Measurements from ENCODE around the gene ABCD1.
"Not testable (repeated sequence)": the region's sequence is repeated elsewhere in the genome, so short reads cannot be mapped to it uniquely, and the experiment has no call there.

The ABCD1 gene

DNA sequence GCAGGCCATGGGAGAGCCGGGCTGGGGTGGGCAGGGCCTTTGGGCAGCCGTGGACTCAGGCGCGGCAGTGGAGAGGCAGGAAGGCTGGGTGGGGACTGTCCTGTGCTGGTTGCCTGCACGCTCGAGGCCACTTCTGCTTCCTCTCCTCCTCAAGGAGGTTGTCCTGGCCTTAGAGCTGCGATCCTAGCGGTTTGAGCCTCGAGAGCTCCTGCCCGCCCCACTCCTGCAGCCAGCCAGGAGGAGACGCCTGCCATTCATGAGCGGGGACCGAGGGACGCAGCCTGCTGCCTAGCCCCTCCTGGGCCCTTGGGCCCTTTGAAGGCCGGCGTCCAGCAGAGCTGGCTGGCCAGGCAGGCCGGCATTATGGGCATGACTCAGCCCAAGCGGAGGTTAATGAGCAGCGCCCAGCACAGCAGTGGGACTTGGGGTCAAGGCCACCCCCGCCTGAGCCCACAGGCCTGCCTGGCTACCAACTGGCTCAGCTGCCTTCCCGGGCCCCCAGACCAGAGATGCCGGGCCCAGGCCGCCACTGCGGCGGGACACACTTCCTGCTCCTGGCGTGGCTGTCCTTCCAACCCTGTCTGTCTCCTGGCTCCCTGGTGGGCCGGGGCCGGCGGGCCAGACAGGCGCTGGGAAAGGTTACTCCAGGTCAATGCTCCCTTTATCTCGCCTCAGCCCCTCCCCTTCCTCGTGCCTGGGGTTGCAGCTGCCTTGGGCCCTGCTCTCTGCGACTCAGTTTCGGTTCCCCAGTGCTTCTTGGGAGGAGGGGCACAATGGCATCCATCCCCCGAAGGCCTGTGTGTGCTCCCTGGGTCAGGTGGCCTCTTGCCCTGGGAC lies 1.8 kb downstream of the ABCD1 start:
- DNase-seq (ENCODE audit: insufficient read length, low spot score), result peak; percentile 70
- TF ChIP-seq SPI1 (IDR thresholded peaks at IDR 0.05; ENCODE audit: low read depth, low read length), result peak; percentile 93
- no peak for TF ChIP-seq POU2F2 (IDR thresholded peaks at IDR 0.05; ENCODE audit: low read depth, low read length)
- no peak for TF ChIP-seq TAF1 (IDR thresholded peaks at IDR 0.05; ENCODE audit: low read depth, low read length)
- FAIRE-seq, result peak; percentile 99

DNA sequence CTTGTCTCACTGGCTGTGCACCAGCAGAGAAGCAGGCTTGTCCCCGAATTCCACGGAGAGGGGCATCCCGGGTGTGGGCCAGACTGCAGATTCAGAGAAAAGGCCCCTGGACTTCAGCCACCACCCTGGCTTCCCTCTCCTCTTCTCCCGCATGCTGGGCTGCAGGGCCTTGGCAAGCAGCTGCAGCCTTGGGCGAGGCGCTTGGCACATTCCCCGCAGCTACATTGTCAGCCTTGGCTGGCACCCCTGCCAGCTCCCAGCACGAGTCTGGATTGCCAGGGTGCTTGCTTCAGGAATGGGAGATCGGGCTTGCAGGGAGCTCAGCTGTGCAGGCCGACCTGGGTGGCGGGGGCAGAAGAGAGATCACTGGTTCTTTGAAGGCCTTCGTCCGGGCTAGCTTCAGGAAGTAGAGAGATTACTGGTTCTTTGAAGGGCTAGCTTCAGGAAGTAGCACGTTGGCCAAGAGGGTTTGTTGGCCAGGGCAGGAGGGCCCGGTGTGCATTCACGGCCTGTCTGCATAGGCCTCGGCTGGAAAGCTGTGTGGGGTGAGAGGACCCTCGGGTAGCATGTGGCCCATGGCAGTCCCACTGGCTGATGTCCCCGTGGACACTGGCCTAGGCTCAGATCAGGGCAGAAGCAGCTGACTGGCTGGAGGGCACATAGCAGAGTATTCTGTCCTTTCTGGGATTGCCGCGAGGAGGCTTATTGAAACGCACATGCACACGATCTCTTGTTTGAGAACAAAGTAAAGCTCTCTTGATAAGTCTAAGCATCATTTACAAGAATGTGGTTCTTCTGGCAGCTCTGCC lies 2.7 kb downstream of the ABCD1 start:
- TF ChIP-seq POLR2A (IDR thresholded peaks at IDR 0.05; ENCODE audit: low read depth, low read length), result no peak
- TF ChIP-seq POLR2AphosphoS5 (IDR thresholded peaks at IDR 0.05; ENCODE audit: low read depth, low read length), result no peak
- TF ChIP-seq PAX5 (IDR thresholded peaks at IDR 0.05; ENCODE audit: insufficient read depth, low read length, severe bottlenecking), result no peak
- no peak for TF ChIP-seq TAF1 (IDR thresholded peaks at IDR 0.05; ENCODE audit: low read depth, low read length)
- TF ChIP-seq POU2F2 (IDR thresholded peaks at IDR 0.05; ENCODE audit: low read depth, low read length), result no peak
- TF ChIP-seq SPI1 (IDR thresholded peaks at IDR 0.05; ENCODE audit: low read depth, low read length), result no peak
- DNase-seq (ENCODE audit: insufficient read length, low spot score) (no peak), FAIRE-seq (peak; percentile 70)

DNA sequence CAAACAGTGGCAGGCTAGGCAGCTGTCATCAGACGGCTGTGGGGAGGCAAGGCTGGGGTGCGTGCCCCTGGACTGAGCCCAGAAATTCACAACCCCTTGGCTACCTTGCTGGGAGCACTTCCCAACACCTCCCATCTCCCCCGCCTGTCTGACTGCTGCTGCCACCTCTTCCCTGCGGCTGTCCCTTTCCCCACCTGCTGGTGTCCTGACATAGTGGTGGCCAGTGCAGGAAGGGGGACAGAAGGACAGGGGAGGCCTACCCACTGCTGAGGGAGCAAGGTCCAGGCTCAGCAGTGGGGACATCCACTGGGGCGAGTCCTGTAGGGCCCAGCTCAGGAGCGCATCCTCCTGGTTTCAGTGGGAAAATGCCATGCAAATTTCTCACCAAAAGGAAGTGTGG lies 3.4 kb downstream of the ABCD1 start:
- DNase-seq (ENCODE audit: insufficient read length, low spot score) (no peak), FAIRE-seq (no peak)
- no peak for TF ChIP-seq TAF1 (IDR thresholded peaks at IDR 0.05; ENCODE audit: low read depth, low read length)
- TF ChIP-seq POLR2AphosphoS5 (IDR thresholded peaks at IDR 0.05; ENCODE audit: low read depth, low read length), result no peak
- TF ChIP-seq POU2F2 (IDR thresholded peaks at IDR 0.05; ENCODE audit: low read depth, low read length), result no peak
- no peak for TF ChIP-seq POLR2A (IDR thresholded peaks at IDR 0.05; ENCODE audit: low read depth, low read length)
- no peak for TF ChIP-seq PAX5 (IDR thresholded peaks at IDR 0.05; ENCODE audit: insufficient read depth, low read length, severe bottlenecking)
- no peak for TF ChIP-seq SPI1 (IDR thresholded peaks at IDR 0.05; ENCODE audit: low read depth, low read length)

- DNase-seq (ENCODE audit: insufficient read length, low spot score), result no peak
- FAIRE-seq, result no peak
- TF ChIP-seq TAF1 (IDR thresholded peaks at IDR 0.05; ENCODE audit: low read depth, low read length) (no peak), SPI1 (IDR thresholded peaks at IDR 0.05; ENCODE audit: low read depth, low read length) (no peak), PAX5 (IDR thresholded peaks at IDR 0.05; ENCODE audit: insufficient read depth, low read length, severe bottlenecking) (no peak), POLR2AphosphoS5 (IDR thresholded peaks at IDR 0.05; ENCODE audit: low read depth, low read length) (no peak), POLR2A (IDR thresholded peaks at IDR 0.05; ENCODE audit: low read depth, low read length) (no peak), POU2F2 (IDR thresholded peaks at IDR 0.05; ENCODE audit: low read depth, low read length) (no peak)
These were observed 4.4 kb downstream of the ABCD1 start for GRCh38 chrX:153728951-153729631.

DNA sequence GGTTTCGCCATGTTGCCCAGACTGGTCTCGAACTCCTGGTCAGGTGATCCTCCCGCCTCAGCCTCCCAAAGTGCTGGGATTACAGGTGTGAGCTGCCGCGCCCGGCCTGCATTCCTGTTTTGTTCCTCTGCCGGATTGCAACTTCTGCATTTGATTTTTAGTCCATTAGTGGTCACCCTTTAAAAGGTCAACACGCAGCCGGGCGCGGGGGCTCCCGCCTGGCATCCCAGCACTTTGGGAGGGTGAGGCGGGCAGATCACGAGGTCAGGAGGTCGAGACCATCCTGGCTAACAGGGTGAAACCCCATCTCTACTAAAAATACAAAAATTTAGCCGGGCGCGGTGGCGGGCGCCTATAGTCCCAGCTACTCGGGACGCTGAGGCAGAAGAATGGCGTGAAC lies 5.5 kb downstream of the ABCD1 start:
- FAIRE-seq; DNase-seq (ENCODE audit: insufficient read length, low spot score): not testable (repeated sequence)

DNA sequence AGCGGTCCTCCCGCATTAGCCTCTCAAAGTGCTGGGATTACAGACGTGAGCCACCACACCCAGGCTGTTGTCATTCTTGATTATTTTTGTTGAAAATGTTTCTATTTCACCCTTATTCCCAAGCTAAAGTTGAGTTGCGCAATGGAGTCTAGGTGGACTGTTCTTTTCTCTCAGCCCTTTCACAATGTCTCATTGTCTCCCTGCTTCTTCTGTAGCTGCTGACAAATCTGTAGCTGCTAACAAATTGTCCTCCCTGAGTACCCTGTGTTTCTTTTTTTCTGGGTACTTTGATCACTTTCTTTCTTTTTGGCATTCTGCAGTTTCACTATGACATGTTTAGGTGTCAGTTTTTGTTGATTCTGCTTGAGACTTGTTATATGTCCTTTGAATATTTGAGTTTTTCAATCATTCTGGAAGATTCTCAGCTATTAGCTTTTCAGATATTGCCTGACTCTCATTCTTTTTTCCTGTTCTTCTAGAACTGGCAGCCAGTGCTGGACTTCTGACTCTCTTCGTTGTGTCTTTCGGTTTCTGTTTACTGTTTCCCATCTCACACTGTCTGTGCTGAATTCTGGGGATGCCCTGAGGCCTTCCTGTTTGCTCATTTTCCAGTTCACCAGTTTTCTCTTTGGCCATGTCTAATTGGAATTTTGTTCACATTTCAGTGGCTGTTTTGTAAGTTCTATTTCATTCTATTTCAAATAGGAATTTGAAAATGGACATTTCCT lies 6.6 kb downstream of the ABCD1 start:
- FAIRE-seq (peak; percentile 54), DNase-seq (ENCODE audit: insufficient read length, low spot score) (no peak)
- no peak for TF ChIP-seq PAX5 (IDR thresholded peaks at IDR 0.05; ENCODE audit: insufficient read depth, low read length, severe bottlenecking)
- no peak for TF ChIP-seq TAF1 (IDR thresholded peaks at IDR 0.05; ENCODE audit: low read depth, low read length)
- no peak for TF ChIP-seq POLR2A (IDR thresholded peaks at IDR 0.05; ENCODE audit: low read depth, low read length)
- no peak for TF ChIP-seq SPI1 (IDR thresholded peaks at IDR 0.05; ENCODE audit: low read depth, low read length)
- no peak for TF ChIP-seq POLR2AphosphoS5 (IDR thresholded peaks at IDR 0.05; ENCODE audit: low read depth, low read length)
- no peak for TF ChIP-seq POU2F2 (IDR thresholded peaks at IDR 0.05; ENCODE audit: low read depth, low read length)

- no peak for DNase-seq (ENCODE audit: insufficient read length, low spot score)
- no peak for TF ChIP-seq POU2F2 (IDR thresholded peaks at IDR 0.05; ENCODE audit: low read depth, low read length)
- no peak for TF ChIP-seq PAX5 (IDR thresholded peaks at IDR 0.05; ENCODE audit: insufficient read depth, low read length, severe bottlenecking)
- TF ChIP-seq TAF1 (IDR thresholded peaks at IDR 0.05; ENCODE audit: low read depth, low read length), result no peak
- no peak for TF ChIP-seq POLR2AphosphoS5 (IDR thresholded peaks at IDR 0.05; ENCODE audit: low read depth, low read length)
- no peak for TF ChIP-seq POLR2A (IDR thresholded peaks at IDR 0.05; ENCODE audit: low read depth, low read length)
- no peak for TF ChIP-seq SPI1 (IDR thresholded peaks at IDR 0.05; ENCODE audit: low read depth, low read length)
- FAIRE-seq, result peak; percentile 64
These were observed 7.2 kb downstream of the ABCD1 start for GRCh38 chrX:153731845-153732215.

GRCh38 chrX:153732401-153732800 lies 7.7 kb downstream of the ABCD1 start:
- TF ChIP-seq POLR2AphosphoS5 (IDR thresholded peaks at IDR 0.05; ENCODE audit: low read depth, low read length) (no peak), PAX5 (IDR thresholded peaks at IDR 0.05; ENCODE audit: insufficient read depth, low read length, severe bottlenecking) (no peak), SPI1 (IDR thresholded peaks at IDR 0.05; ENCODE audit: low read depth, low read length) (no peak), TAF1 (IDR thresholded peaks at IDR 0.05; ENCODE audit: low read depth, low read length) (no peak), POU2F2 (IDR thresholded peaks at IDR 0.05; ENCODE audit: low read depth, low read length) (no peak), POLR2A (IDR thresholded peaks at IDR 0.05; ENCODE audit: low read depth, low read length) (no peak)
- no peak for FAIRE-seq
- DNase-seq (ENCODE audit: insufficient read length, low spot score), result no peak

Data from GM12891 (cell line).